ENCODE data around the gene ZFP69B.

Gene ZFP69B

DNA sequence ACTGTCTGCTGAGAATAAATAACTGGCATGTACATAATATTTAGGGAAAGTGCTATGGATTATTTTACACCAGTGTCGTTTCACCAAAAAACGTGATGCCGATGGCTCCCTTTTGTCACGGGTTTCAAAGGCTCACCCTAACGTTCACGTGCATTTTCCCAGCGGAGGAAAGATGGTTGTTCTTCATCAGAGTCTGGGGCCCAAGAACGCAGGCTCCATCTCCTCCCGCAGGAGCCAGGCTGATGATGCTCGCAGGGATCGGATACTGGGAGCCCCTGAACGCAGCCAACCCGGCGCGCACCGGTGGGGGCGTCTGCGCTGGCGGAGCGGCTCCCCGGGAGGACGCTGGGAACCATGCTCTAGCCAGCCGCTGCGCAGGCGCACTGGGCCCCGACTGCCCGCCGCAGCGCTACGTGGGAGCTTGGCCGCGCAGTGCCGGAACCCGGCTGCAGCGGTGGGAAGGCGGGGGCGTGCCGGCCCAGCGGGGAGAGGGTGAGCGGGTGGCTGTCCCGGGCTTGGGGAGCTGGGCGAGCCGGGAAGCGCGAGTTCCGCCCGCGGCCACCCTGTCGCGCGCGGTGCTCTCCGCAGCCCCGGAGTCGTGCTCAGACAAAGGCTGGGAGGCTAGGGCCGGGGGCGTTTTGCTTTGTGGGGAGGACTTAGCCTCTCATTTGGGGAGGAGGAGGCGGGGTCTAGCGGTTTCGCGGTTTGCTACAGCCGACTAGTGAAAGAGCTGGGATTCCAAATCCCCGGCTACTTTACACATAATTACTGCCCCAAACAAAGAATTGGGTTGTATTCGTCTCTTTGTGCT, at the start of gene ZFP69B:
Gene ZFP69B, plus strand, starts transcription at position 793 of the 811 bp plus-strand sequence. CDS start 486 bp downstream, outside the sequence.
- peak; percentile 90 for DNase-seq
- in situ Hi-C loops (cut with HindIII; ENCODE audit: low pct_ligation_motif_present, low pct_unique_long_range_greater_than_20kb, low sequenced_read_pairs) = no loop called here

DNA sequence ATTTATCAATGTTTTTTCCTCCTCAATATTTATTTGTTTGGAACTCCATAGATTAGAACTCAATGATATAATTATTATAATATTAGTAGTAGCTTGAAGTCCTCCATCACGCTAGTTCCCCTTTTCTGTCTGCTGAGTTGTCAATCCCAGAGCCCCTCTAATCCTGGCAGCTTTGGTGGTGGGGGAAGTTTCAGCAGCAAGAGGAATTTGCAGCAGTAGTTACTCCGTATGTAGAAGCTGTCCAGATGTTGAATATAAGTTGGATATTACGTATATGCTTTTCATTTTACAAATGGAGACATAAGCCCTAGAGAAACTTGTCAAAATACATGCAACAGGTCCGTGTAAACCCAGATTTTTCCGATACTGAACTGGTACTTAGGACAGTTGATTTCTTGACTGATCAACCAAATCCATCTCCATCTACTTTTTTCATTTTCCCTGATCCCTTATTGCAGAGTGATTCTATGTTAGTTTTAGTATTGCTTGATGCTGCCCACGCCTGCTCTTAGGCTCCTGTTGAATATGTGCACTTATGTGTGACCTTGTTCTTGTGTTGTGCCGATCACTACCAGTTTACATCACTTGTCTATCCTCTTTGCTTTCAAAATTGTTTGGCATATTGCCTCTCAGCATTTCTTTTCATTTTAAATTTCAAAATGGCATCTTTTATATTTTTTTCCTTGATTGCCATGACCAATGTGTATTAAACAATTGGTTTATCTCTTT, 48.6 kb upstream of the ZFP69B start:
- in situ Hi-C loops (cut with HindIII; ENCODE audit: low pct_ligation_motif_present, low pct_unique_long_range_greater_than_20kb, low sequenced_read_pairs) = no loop called here
- no peak for DNase-seq

DNA sequence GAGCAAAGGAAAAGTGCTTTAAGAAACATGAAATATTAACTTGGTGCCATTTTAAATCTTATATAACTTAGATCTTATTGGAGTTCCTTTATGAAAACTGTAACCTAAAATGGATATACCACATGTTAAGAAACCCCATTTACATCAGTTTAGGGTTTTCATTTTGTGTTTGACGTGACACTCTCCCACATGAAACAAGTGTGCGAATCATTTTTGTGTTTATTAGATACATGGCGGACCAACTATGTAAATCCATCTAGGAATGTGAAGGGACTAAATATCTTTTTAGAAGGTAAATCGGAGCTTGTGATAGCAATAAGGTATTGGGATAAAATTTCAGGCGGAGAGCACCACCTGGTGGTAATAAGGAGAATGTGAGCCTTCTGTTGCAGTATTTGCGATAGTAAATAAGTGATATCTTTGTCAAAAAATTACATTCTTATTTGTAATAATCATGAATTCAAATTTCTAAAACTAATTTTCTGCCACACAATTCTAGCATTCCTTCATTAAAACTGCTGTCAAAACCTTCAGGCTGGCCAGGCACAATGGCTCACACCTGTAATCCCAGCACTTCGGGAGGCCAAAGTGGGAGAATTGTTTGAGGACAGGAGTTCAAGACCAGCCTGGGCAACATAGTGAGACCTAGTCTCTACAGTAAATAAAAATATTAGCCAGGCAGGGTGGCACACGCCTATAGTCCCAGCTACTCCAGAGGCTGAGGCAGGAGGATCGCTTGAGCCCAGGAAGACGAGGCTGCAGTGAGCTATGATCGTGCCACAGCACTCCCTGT, 45.4 kb upstream of the ZFP69B start:
- in situ Hi-C loops (cut with HindIII; ENCODE audit: low pct_ligation_motif_present, low pct_unique_long_range_greater_than_20kb, low sequenced_read_pairs) = no loop called here
- peak; percentile 46 for DNase-seq

DNA sequence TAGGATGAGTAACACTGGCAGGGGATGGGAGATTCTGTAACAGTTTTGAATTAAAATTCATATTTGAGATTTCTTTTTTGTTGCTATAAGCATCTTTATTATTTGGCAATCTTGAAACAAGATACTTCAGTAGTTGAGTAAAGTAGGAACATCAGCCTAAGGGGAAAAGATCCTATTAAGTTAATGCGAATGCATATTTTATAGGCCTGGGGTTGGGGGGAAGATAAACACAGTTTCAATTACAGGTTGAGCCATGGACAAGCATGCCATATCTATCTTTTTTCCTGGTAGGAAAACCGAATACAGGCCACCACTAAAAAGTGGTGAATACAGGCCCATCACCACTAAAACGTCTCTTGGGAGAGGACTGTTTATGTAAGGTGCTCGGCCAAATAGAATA, 44.5 kb upstream of the ZFP69B start:
- in situ Hi-C loops (cut with HindIII; ENCODE audit: low pct_ligation_motif_present, low pct_unique_long_range_greater_than_20kb, low sequenced_read_pairs) = no loop called here
- DNase-seq = no peak

DNA sequence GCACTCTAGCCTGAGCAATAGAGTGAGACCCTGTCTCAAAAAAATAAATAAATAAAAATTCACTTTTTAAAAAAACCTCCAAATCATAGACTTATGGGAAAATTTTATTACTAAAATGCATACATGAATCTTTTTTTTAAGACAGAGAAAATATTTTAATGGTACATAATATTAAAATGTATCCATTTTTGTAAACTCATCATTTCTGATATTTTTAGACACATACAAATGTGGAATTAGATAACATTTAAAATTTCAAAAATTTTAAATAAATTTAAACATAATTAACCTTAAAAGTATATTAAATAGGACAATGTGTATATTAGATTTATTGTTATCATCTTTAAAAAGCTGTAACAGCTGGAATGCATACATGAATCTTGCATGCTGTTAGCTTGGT, 42.8 kb upstream of the ZFP69B start:
- in situ Hi-C loops (cut with HindIII; ENCODE audit: low pct_ligation_motif_present, low pct_unique_long_range_greater_than_20kb, low sequenced_read_pairs) = no loop called here
- DNase-seq = no peak

DNA sequence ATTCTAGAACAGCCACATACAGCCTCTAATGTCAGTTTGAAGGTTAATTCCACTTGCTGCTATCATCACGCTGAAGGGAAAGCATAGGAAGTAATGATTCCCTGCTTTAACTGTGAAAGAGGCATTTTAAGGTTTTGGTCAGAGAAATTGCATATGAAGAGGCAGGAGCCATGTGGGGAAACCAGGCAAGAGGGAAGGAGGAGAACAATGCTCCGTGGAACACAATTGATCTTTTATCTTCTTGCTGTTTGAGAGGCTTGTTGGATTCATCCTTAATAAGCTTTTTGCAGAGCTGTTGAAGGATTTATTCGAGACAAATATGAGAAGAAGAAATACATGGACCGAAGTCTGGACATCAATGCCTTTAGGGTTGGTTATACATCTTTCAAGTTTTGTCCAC, 40.8 kb upstream of the ZFP69B start:
- DNase-seq = no peak
- in situ Hi-C loops (cut with HindIII; ENCODE audit: low pct_ligation_motif_present, low pct_unique_long_range_greater_than_20kb, low sequenced_read_pairs) = no loop called here

DNA sequence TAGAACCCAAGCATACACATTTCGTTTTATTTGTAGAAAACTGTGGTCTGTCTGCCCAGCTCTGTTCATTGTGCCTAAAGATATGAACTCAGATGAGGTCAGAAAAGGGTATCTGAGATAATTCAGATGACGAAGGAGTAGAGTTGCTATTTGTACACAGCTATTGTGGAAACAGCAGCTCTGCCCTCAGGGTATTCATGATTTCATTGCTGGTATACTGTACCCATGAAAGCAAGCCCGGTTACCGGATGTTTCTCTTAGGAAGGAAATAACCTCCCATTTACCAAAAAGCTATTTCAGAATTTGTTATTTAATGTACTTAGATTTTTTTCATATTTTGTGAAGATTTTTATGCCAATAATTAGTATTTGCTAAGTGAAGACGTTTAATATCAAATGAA, 39.0 kb upstream of the ZFP69B start:
- DNase-seq = no peak
- in situ Hi-C loops (cut with HindIII; ENCODE audit: low pct_ligation_motif_present, low pct_unique_long_range_greater_than_20kb, low sequenced_read_pairs) = no loop called here

DNA sequence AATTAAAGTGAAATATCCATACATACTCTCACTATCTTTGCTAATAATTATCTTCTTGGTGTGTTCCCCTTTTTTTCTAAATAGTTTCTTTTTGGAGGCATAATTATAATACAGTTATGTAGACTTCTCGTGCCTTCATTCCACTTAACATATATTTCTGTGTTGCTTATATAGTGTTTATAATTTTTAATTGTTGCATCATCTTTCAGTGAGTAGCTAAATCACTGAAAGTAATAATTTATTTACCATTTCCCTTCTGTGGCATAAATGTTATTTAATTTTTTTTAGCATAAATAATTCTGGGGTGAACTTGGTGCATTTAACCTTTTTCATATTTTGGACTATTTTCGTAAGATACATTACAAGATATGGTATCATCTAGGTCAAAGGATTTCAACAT, 38.4 kb upstream of the ZFP69B start:
- in situ Hi-C loops (cut with HindIII; ENCODE audit: low pct_ligation_motif_present, low pct_unique_long_range_greater_than_20kb, low sequenced_read_pairs) = no loop called here
- DNase-seq = no peak

DNA sequence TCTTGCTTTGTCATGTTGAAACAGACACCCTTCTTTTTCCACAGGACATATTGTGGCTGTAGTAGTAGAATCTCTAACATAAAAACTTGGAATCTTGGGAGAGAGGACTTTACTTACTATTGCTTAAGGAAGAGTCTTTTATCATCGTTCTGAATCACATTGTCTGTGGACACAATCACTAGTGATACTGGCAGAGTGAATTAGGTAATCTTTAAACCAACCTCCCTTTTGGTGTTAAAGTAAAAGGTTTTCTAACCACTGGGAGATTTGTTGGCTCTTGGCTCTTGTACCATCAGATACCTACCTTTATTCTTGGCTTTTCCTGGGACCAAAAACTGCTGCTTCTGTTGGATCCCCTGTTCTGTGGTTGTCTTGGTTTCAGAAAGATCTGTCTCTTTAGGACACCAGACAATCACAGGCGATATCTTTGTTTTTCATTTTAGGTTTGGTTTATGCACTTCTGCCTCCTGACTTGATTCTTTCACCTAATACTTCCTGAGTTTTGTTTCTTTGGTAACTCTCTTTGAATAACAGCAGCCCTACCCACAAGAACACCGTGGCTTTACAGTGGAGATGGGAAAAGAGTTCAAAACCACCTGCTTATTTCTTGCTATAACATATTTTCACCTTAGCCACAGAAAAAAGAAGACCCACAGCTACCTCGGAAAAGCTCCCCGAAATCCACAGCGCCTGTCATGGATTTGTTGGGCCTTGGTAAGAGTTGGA, 36.6 kb upstream of the ZFP69B start:
- no peak for DNase-seq
- in situ Hi-C loops (cut with HindIII; ENCODE audit: low pct_ligation_motif_present, low pct_unique_long_range_greater_than_20kb, low sequenced_read_pairs) = no loop called here

DNA sequence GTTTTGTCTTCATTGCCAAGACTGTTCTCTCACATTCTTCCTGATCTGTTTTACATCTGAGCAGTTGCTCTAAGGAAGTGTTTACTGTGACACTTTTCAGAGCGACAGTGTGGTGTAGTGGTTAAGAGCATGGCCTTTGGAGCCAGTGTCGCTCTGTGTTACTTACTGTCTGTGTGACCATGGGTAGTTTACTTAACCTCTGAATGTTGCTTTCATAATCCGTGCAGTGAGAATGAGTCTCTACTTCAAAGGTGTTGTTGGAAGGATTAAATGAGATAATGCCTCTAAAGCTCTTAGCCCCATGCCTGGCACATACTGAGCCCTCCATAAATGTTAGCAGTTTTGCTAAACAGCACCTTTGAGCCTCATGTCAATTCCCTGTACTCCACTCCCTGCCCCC, 35.9 kb upstream of the ZFP69B start:
- DNase-seq = no peak
- in situ Hi-C loops (cut with HindIII; ENCODE audit: low pct_ligation_motif_present, low pct_unique_long_range_greater_than_20kb, low sequenced_read_pairs) = no loop called here

DNA sequence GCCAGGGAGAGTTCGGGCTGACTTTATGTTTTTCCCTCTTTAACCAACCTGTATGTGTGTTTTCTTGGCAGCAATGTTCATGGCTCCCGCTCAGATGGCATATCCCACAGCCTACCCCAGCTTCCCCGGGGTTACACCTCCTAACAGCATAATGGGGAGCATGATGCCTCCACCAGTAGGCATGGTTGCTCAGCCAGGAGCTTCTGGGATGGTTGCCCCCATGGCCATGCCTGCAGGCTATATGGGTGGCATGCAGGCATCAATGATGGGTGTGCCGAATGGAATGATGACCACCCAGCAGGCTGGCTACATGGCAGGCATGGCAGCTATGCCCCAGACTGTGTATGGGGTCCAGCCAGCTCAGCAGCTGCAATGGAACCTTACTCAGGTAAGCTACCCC, 33.6 kb upstream of the ZFP69B start:
- DNase-seq = no peak
- in situ Hi-C loops (cut with HindIII; ENCODE audit: low pct_ligation_motif_present, low pct_unique_long_range_greater_than_20kb, low sequenced_read_pairs) = no loop called here

DNA sequence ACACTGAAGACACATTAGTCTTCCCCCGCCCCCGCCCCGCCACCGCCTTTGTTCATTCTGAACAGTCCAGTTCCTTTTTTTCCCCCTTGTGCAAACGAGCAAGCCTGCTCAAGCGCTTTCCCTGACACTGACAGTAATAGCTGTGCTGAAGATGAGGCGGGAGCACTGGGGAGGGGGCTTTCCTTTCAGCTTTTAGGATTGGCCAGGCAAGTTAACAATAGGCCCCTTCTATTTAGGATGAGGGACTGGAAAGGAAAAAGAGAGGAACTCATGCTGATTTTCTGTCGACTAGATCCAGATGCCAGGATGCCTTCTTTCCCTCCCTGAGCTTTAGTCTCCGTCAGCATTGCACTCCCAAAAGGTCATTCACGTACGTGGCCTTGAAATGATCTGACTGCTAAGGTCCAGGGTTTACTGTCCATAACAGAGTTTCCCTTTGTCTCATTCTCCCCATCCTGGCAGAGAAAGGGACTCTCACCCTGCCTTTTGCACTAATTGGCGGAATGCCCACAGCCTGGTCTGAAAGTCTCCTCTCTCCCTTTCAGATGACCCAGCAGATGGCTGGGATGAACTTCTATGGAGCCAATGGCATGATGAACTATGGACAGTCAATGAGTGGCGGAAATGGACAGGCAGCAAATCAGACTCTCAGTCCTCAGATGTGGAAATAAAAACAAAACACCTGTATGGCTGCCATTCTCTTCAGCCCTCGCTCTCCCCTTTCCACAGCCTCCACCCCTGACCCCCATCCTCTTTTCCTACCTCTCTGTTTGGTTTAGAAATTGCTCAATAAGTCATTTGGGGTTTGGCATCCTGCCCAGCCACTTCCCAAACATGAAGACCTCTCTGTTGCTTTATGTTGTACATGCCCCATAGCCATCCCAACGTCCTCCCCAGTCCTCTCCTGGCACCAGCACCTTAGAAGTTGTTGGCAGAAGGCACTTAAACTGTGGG, 28.6 kb upstream of the ZFP69B start:
- in situ Hi-C loops (cut with HindIII; ENCODE audit: low pct_ligation_motif_present, low pct_unique_long_range_greater_than_20kb, low sequenced_read_pairs) = no loop called here
- DNase-seq = no peak

DNA sequence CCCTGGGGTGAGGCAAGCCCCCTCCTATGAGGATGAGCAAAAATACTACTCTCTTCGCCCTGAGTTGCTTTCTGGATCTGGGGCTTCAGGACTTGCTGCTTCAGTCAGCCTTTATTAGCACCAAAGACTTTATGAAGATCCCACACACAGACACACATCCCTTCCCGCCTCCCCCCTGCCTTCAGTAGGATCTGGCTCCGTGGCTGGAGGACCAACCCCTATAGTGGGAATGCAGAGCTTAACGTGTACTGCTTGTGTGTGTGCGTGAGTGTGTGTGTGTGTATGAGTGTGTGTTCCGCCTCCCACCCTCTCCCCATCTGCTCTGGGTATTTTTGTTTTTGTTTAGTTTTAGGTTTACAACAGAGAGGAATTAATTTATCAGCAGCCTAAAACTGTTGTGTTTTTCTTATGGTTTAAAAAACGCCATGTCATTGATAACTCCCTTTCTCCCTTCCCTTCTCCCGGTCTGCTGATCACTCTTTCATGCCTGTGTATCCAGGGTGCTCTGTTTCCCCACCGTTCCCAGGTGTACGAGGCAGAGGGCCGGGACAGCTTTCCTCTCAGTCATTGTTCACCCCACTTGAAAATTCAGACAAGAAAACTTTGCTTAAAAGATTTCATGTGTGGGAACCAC, 27.5 kb upstream of the ZFP69B start:
- in situ Hi-C loops (cut with HindIII; ENCODE audit: low pct_ligation_motif_present, low pct_unique_long_range_greater_than_20kb, low sequenced_read_pairs) = no loop called here
- no peak for DNase-seq

DNA sequence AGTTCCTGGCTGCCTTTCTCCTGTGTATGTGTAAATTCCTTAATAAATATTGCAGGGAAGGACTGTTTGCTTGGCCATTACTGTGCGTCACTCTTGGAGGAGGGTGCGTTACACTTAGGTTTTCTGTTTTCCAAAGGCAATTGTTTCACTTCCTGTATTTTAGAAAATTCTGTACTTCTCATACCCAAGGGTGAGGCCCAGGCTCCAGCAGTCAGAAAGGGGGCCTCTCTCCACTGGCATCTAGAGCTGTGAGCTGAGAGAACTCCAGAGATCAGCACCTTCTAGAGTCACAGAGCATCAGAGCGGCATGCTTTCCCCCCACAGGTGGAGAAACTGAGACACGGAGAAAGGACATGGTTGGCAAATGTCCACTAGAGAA, 27.0 kb upstream of the ZFP69B start:
- in situ Hi-C loops (cut with HindIII; ENCODE audit: low pct_ligation_motif_present, low pct_unique_long_range_greater_than_20kb, low sequenced_read_pairs) = no loop called here
- no peak for DNase-seq

DNA sequence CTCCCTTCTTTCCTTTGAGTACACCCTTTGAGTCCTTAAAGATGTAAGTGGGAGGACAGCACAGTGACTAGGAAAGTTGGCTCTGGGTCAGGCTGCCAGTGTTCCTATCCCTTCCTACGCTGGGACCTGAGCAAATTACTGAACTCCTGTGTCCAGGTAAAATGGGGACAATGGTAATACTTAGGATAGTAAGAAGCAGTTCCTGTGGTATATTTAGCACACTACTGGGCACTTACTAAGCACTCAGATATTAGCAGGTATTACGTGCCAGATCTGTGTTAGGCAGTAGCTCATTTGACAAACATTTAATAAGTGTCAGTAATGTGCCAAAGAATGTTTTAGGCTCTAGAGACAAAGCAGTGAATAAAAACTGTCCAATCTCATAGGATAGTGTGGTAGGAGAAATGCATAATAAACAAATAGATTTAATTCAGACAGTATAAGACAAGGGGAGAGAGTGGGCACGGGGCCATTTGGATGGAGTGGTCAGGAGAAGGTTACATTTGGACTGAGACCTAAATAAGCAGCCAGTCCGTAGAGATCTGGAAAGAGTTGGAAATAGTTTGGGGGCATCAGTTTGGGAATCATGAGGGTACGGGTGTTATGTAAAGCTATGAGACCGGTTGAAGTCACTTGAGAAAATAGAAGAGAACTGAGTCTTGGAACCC, 26.2 kb upstream of the ZFP69B start:
- in situ Hi-C loops (cut with HindIII; ENCODE audit: low pct_ligation_motif_present, low pct_unique_long_range_greater_than_20kb, low sequenced_read_pairs) = no loop called here
- no peak for DNase-seq

DNA sequence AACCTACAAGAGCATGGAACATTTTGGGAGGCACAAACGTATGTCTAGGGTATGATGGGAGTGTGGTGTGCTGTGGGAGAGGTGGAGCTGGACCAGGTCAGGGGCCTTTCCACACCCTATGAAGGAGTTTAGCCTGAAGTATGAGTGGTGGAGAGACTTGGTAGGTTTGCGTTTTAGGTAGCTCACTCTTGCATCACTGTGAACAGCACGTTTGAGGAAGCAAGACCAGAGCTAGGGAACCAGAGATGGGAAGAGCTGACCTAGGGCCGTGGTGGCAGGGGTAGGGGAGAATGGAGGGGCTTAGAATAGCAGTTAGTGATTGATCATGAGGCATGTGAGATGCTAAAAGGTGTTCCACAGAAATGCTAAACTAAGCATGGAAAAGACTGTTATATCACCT, 25.1 kb upstream of the ZFP69B start:
- no peak for DNase-seq
- in situ Hi-C loops (cut with HindIII; ENCODE audit: low pct_ligation_motif_present, low pct_unique_long_range_greater_than_20kb, low sequenced_read_pairs) = no loop called here

DNA sequence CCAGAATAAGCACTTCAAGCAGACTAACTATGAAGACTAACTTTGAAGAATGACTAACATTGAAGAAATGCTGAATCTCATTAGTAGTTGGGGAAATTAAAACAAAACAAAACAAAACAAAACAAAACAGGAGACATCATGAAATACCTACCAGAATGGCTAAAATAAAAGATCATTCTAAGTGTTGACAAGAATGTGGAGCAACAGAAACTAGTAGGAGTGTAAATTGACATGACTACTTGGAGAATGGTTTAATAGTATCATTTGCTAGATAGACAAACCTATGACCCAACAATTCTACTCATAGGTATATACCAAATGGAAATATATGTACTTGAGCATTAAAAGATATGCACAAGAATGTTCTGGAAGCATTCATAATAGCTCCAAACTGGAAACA, 18.9 kb upstream of the ZFP69B start:
- in situ Hi-C loops (cut with HindIII; ENCODE audit: low pct_ligation_motif_present, low pct_unique_long_range_greater_than_20kb, low sequenced_read_pairs) = no loop called here
- no peak for DNase-seq
